ENCODE data around the gene PLPPR3.

Gene PLPPR3

GRCh38 chr19:763181-763580 is 58.6 kb downstream of the PLPPR3 start:
- TF ChIP-seq, protein P1, sequence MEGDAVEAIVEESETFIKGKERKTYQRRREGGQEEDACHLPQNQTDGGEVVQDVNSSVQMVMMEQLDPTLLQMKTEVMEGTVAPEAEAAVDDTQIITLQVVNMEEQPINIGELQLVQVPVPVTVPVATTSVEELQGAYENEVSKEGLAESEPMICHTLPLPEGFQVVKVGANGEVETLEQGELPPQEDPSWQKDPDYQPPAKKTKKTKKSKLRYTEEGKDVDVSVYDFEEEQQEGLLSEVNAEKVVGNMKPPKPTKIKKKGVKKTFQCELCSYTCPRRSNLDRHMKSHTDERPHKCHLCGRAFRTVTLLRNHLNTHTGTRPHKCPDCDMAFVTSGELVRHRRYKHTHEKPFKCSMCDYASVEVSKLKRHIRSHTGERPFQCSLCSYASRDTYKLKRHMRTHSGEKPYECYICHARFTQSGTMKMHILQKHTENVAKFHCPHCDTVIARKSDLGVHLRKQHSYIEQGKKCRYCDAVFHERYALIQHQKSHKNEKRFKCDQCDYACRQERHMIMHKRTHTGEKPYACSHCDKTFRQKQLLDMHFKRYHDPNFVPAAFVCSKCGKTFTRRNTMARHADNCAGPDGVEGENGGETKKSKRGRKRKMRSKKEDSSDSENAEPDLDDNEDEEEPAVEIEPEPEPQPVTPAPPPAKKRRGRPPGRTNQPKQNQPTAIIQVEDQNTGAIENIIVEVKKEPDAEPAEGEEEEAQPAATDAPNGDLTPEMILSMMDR (IDR thresholded peaks at IDR 0.05; ENCODE audit: borderline replicate concordance, insufficient read depth, low read depth, low read length) = no peak
- H3K4me3 ChIP-seq (ENCODE audit: low read depth, low read length) = no peak overlapping the region

All from GM12875 (cell line).